K562 (cell line): ENCODE measurements around the gene EPHA10. TPM values are rescaled to one million over a fixed set of nuclear protein-coding genes. Genes with fewer than 3 reads are reported as not detected.
A peak's percentile ranks its signal among the peaks of the same experiment; 100 is the strongest.

Experiments
- HNRNPK ChIP-seq: fragments of 200-400 bp; formaldehyde crosslinking; IDR thresholded peaks from one replicate; pipeline ENCODE4 v1.6.1; 2018; ENCODE audit warnings: mild to moderate bottlenecking, low read depth, low read length; ENCODE audit not compliant: poor library complexity, severe bottlenecking
- JUN ChIP-seq, 2 experiments: sonication (generic) in 1 of 2; formaldehyde crosslinking in 1 of 2; IDR thresholded peaks; 2 replicates each; pipeline versions ENCODE4 v1.6.1 to v1.8.0; 2012 to 2022; ENCODE audit warnings: borderline replicate concordance in 2 of 2, mild to moderate bottlenecking in 2 of 2, improper control_type of control experiment in 1 of 2, low read depth in 1 of 2, low read length in 1 of 2, missing genetic modification reagents in 1 of 2
- KLF1 ChIP-seq: fragments of 450-650 bp; IDR thresholded peaks from 2 replicates; pipeline ENCODE4 v1.6.1; 2016; ENCODE audit warnings: missing genetic modification characterization, missing compliant biosample characterization
- PTBP1 ChIP-seq: fragments of 200-400 bp; formaldehyde crosslinking; IDR thresholded peaks from 2 replicates; pipeline ENCODE4 v1.6.1; 2017; ENCODE audit warnings: low read depth, low read length
- RB1 ChIP-seq: fragments of 450-650 bp; IDR thresholded peaks from 2 replicates; pipeline ENCODE4 v1.6.1; 2017; ENCODE audit warnings: low read depth, mild to moderate bottlenecking
- RBM14 ChIP-seq: fragments of 200-400 bp; formaldehyde crosslinking; IDR thresholded peaks from 2 replicates; pipeline ENCODE4 v1.6.1; 2018; ENCODE audit warnings: low read depth, mild to moderate bottlenecking, low read length, moderate library complexity, borderline replicate concordance; ENCODE audit not compliant: insufficient read depth
- TCF3 ChIP-seq: sonication (generic); formaldehyde crosslinking; IDR thresholded peaks from 2 replicates; pipeline ENCODE4 v1.4.0; 2020; ENCODE audit warnings: mild to moderate bottlenecking, missing genetic modification reagents
- YY1 ChIP-seq, 3 experiments: IDR thresholded peaks; 2 replicates each; pipeline ENCODE4 v1.6.1; 2011; ENCODE audit warnings: low read length in 2 of 3, mild to moderate bottlenecking in 2 of 3, moderate library complexity in 2 of 3, borderline replicate concordance in 1 of 3, control low read depth in 1 of 3, low read depth in 1 of 3; ENCODE audit not compliant: insufficient read depth in 3 of 3, insufficient replicate concordance in 2 of 3, control insufficient read depth in 1 of 3, insufficient read length in 1 of 3; ENCODE audit errors: extremely low read depth in 1 of 3
- ZFPM2 ChIP-seq: fragments of 250-450 bp; sonication (Bioruptor Pico); IDR thresholded peaks from 2 replicates; pipeline ENCODE4 v1.5.1; 2022; ENCODE audit warnings: mild to moderate bottlenecking
- ZNF282 ChIP-seq: sonication (generic); formaldehyde crosslinking; IDR thresholded peaks from 2 replicates; pipeline ENCODE4 v1.8.1; 2023; ENCODE audit warnings: missing genetic modification reagents
- ZNF75A ChIP-seq: fragments of 450-650 bp; formaldehyde crosslinking; IDR thresholded peaks from 2 replicates; pipeline ENCODE4 v1.4.0; 2020; ENCODE audit warnings: mild to moderate bottlenecking
- ZNF76 ChIP-seq: fragments of 250-450 bp; sonication (Bioruptor Pico); IDR thresholded peaks from 2 replicates; pipeline ENCODE4 v1.4.0; 2020; ENCODE audit warnings: mild to moderate bottlenecking, moderate library complexity, borderline replicate concordance
- ZNF780A ChIP-seq: fragments of 250-450 bp; sonication (Bioruptor Pico); IDR thresholded peaks from 2 replicates; pipeline ENCODE4 v1.5.0; 2021; ENCODE audit warnings: mild to moderate bottlenecking
- polyA plus RNA-seq, 8 experiments: library from polyadenylated mRNA; depleted of rRNA in 4 of 8; stranded (reverse) in 5 of 8; unstranded in 3 of 8; fragments of >200 nt; fragmentation: Nextera tagmentation in 2 of 8; fragmentation: Illumina TruSeq in 1 of 8; extraction: Ambion mirVana in 2 of 8; extraction: Trizol in 1 of 8; gene quantifications; 2 replicates each; pipeline versions ENCODE4 v1.2.1 to v1.2.3, GENCODE V29; 2011 to 2014; ENCODE audit warnings: inconsistent platforms in 1 of 8, missing spikeins in 1 of 8
- total RNA-seq, 7 experiments: library from RNA; depleted of rRNA in 6 of 7; stranded (reverse); fragments of >200 nt in 6 of 7; fragmentation: Illumina TruSeq in 2 of 7; extraction: Trizol in 2 of 7; gene quantifications; 2 replicates each; pipeline versions ENCODE4 v1.2.1 to v1.2.3, GENCODE V29; 2011 to 2021; ENCODE audit warnings: low replicate concordance in 1 of 7
- TF ChIP-seq, protein P1 (sequence below): fragments of 250-450 bp; sonication (Bioruptor Pico); IDR thresholded peaks from 2 replicates; pipeline ENCODE4 v1.6.1; 2021; ENCODE audit warnings: mild to moderate bottlenecking
- TF ChIP-seq, protein P2 (sequence below): IDR thresholded peaks from 2 replicates; pipeline ENCODE4 v1.6.1; 2011; ENCODE audit not compliant: insufficient read length; ENCODE audit errors: extremely low read depth
- TF ChIP-seq, protein P3 (sequence below): fragments of 250-450 bp; sonication (Bioruptor Pico); IDR thresholded peaks from 2 replicates; pipeline ENCODE4 v1.4.0; 2020; ENCODE audit warnings: mild to moderate bottlenecking

Gene EPHA10
- total and polyA plus RNA-seq, 9 of the 15 experiments (the other 6 are each of a cell fraction or from before 2014, with no cell fraction given): 0.03 TPM; not detected in 8

DNA sequence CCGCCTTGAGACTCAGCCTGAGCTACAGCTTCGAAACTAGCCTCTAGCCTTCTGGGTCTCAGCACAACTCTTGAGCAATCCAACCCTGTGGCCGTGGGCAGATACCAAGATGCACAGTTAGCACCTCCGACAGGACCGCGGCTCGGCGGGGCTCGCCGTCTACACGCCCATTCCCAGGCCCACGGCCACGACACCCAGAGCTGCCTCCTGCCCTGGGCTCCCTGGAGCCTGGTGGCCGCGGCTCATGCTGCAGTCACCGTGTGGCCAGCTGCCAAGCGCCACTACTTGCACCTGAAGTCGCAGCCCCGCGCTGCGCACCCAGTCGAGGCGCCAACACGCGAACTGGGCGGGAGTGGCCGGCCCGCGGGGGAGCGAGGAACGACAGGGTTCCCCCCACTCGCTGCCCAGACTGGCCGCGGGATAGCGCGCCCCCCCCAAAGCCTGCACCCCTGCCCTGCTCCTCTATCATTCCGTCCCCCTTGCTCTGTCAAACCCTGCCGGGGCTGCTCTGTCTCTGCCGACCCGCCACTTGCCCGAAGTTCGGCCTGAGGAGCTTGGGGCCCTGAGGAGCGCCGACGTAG is 73.3 kb downstream of the EPHA10 start (continued):
- TF ChIP-seq KLF1 (no peak), HNRNPK (no peak), RBM14 (no peak), ZFPM2 (CRISPR knock-in tag) (no peak), ZNF282 (no peak), ZNF780A (CRISPR knock-in tag) (no peak), RB1 (peak; percentile 65; the same call in 1 of the 2 replicates), ZNF76 (CRISPR knock-in tag) (no peak; the same call in 1 of the 2 replicates), ZNF75A (no peak), YY1 (IDR thresholded peaks at IDR 0.05; ENCODE audit: borderline replicate concordance in 1 of 3, control insufficient read depth in 1 of 3, extremely low read depth in 1 of 3, insufficient read depth in 3 of 3, insufficient read length in 1 of 3, insufficient replicate concordance in 2 of 3, low read depth in 1 of 3, low read length in 2 of 3) (no peak), TCF3 (CRISPR knock-in tag) (no peak; the same call in 1 of the 2 replicates), PTBP1 (peak; percentile 63; the same call in 1 of the 2 replicates), JUN (IDR thresholded peaks at IDR 0.05; ENCODE audit: borderline replicate concordance, low read depth, low read length) (no peak), JUN (CRISPR knock-in tag; IDR thresholded peaks at IDR 0.05; ENCODE audit: borderline replicate concordance) (no peak)
- TF ChIP-seq, protein P1, sequence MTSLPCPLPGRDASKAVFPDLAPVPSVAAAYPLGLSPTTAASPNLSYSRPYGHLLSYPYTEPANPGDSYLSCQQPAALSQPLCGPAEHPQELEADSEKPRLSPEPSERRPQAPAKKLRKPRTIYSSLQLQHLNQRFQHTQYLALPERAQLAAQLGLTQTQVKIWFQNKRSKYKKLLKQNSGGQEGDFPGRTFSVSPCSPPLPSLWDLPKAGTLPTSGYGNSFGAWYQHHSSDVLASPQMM (CRISPR knock-in tag): no peak
- TF ChIP-seq, protein P2, sequence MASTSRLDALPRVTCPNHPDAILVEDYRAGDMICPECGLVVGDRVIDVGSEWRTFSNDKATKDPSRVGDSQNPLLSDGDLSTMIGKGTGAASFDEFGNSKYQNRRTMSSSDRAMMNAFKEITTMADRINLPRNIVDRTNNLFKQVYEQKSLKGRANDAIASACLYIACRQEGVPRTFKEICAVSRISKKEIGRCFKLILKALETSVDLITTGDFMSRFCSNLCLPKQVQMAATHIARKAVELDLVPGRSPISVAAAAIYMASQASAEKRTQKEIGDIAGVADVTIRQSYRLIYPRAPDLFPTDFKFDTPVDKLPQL: no peak
- TF ChIP-seq, protein P3, sequence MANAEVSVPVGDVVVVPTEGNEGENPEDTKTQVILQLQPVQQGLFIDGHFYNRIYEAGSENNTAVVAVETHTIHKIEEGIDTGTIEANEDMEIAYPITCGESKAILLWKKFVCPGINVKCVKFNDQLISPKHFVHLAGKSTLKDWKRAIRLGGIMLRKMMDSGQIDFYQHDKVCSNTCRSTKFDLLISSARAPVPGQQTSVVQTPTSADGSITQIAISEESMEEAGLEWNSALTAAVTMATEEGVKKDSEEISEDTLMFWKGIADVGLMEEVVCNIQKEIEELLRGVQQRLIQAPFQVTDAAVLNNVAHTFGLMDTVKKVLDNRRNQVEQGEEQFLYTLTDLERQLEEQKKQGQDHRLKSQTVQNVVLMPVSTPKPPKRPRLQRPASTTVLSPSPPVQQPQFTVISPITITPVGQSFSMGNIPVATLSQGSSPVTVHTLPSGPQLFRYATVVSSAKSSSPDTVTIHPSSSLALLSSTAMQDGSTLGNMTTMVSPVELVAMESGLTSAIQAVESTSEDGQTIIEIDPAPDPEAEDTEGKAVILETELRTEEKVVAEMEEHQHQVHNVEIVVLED (CRISPR knock-in tag): no peak
